ENCODE data around the gene PAX7.

PAX7 gene

DNA sequence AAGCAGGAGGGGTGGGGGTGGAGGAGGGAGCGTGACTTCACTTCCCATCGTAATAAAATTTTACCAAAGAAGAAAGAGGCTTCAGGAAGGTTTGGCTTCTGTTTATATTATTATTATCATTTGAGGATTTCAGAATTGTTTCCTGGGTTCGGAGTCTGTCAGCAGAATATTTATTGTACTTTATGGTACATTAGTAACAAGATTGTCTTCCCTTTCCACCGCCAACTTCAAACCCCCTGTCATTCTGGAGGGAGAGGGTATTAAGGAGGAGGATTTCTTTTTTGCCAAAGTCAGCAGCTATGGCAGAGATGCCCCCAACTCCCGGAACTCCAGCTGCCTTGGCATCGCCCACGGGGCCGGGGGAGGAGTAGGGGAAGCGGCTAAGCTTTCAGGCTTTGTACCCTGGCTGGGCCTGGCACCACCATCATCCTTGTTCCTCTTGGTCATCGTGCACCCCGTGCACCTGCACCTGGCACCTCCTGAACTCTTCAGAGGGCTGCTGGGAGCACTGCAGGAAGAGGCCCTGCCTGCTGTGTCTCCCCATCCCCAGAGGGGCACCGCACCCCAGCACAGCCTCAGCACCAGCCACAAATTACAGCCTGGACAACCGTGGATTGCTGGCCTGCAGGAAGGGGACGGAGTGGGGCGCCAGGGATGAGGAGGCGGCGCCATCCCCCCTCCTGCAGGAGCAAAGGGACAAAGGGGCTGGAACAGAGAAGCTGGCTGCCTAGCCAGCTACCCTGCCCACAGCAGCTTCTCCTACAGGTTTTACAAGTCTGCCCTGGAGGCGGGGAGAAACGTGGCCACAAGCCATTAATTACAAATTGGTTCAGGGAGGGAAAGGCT is 24.0 kb upstream of the PAX7 start:
- TF ChIP-seq, protein P1, sequence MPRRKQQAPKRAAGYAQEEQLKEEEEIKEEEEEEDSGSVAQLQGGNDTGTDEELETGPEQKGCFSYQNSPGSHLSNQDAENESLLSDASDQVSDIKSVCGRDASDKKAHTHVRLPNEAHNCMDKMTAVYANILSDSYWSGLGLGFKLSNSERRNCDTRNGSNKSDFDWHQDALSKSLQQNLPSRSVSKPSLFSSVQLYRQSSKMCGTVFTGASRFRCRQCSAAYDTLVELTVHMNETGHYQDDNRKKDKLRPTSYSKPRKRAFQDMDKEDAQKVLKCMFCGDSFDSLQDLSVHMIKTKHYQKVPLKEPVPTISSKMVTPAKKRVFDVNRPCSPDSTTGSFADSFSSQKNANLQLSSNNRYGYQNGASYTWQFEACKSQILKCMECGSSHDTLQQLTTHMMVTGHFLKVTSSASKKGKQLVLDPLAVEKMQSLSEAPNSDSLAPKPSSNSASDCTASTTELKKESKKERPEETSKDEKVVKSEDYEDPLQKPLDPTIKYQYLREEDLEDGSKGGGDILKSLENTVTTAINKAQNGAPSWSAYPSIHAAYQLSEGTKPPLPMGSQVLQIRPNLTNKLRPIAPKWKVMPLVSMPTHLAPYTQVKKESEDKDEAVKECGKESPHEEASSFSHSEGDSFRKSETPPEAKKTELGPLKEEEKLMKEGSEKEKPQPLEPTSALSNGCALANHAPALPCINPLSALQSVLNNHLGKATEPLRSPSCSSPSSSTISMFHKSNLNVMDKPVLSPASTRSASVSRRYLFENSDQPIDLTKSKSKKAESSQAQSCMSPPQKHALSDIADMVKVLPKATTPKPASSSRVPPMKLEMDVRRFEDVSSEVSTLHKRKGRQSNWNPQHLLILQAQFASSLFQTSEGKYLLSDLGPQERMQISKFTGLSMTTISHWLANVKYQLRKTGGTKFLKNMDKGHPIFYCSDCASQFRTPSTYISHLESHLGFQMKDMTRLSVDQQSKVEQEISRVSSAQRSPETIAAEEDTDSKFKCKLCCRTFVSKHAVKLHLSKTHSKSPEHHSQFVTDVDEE (CRISPR knock-in tag; IDR thresholded peaks at IDR 0.05), result no peak
- TF ChIP-seq RARB (CRISPR knock-in tag; IDR thresholded peaks at IDR 0.05) (no peak), ZFP3 (CRISPR knock-in tag; IDR thresholded peaks at IDR 0.05) (no peak), PATZ1 (CRISPR knock-in tag; IDR thresholded peaks at IDR 0.05; ENCODE audit: borderline replicate concordance) (no peak), CREB5 (CRISPR knock-in tag; IDR thresholded peaks at IDR 0.05; ENCODE audit: low read depth) (no peak), PPARA (CRISPR knock-in tag; IDR thresholded peaks at IDR 0.05; ENCODE audit: borderline replicate concordance) (no peak), ZNF565 (CRISPR knock-in tag; conservative IDR thresholded peaks at IDR 0.05; ENCODE audit: low read depth) (no peak), ZNF70 (CRISPR knock-in tag; IDR thresholded peaks at IDR 0.05) (no peak), TCF4 (CRISPR knock-in tag; IDR thresholded peaks at IDR 0.05; ENCODE audit: borderline replicate concordance) (no peak), SNAI2 (CRISPR knock-in tag; IDR thresholded peaks at IDR 0.05) (no peak), ESRRG (CRISPR knock-in tag; IDR thresholded peaks at IDR 0.05) (no peak), ZFP30 (CRISPR knock-in tag; IDR thresholded peaks at IDR 0.05) (no peak), ZNF8 (CRISPR knock-in tag; IDR thresholded peaks at IDR 0.05) (no peak), TOX (CRISPR knock-in tag; IDR thresholded peaks at IDR 0.05; ENCODE audit: borderline replicate concordance) (no peak), ISL1 (CRISPR knock-in tag; IDR thresholded peaks at IDR 0.05) (no peak), BACH2 (CRISPR knock-in tag; IDR thresholded peaks at IDR 0.05; ENCODE audit: borderline replicate concordance) (no peak), POU6F1 (CRISPR knock-in tag; IDR thresholded peaks at IDR 0.05; ENCODE audit: borderline replicate concordance, low read depth) (no peak), GLIS3 (CRISPR knock-in tag; IDR thresholded peaks at IDR 0.05) (no peak)
- TF ChIP-seq, protein P2, sequence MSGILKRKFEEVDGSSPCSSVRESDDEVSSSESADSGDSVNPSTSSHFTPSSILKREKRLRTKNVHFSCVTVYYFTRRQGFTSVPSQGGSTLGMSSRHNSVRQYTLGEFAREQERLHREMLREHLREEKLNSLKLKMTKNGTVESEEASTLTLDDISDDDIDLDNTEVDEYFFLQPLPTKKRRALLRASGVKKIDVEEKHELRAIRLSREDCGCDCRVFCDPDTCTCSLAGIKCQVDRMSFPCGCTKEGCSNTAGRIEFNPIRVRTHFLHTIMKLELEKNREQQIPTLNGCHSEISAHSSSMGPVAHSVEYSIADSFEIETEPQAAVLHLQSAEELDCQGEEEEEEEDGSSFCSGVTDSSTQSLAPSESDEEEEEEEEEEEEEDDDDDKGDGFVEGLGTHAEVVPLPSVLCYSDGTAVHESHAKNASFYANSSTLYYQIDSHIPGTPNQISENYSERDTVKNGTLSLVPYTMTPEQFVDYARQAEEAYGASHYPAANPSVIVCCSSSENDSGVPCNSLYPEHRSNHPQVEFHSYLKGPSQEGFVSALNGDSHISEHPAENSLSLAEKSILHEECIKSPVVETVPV (CRISPR knock-in tag; IDR thresholded peaks at IDR 0.05), result no peak
- no peak for ATAC-seq

GRCh38 chr1:18607289-18607760 is 23.3 kb upstream of the PAX7 start:
- no peak for ATAC-seq
- no peak for TF ChIP-seq POU6F1 (CRISPR knock-in tag; IDR thresholded peaks at IDR 0.05; ENCODE audit: borderline replicate concordance, low read depth)
- no peak for TF ChIP-seq CREB5 (CRISPR knock-in tag; IDR thresholded peaks at IDR 0.05; ENCODE audit: low read depth)
- TF ChIP-seq TCF4 (CRISPR knock-in tag; IDR thresholded peaks at IDR 0.05; ENCODE audit: borderline replicate concordance), result no peak
- no peak for TF ChIP-seq SNAI2 (CRISPR knock-in tag; IDR thresholded peaks at IDR 0.05)
- TF ChIP-seq ZFP30 (CRISPR knock-in tag; IDR thresholded peaks at IDR 0.05), result no peak
- no peak for TF ChIP-seq ISL1 (CRISPR knock-in tag; IDR thresholded peaks at IDR 0.05)
- TF ChIP-seq TOX (CRISPR knock-in tag; IDR thresholded peaks at IDR 0.05; ENCODE audit: borderline replicate concordance), result no peak
- no peak for TF ChIP-seq GLIS3 (CRISPR knock-in tag; IDR thresholded peaks at IDR 0.05)
- TF ChIP-seq ARNTL (CRISPR knock-in tag; IDR thresholded peaks at IDR 0.05; ENCODE audit: borderline replicate concordance, low read depth), result no peak
- TF ChIP-seq, protein P2 (CRISPR knock-in tag; IDR thresholded peaks at IDR 0.05), result no peak
- TF ChIP-seq, protein P1 (CRISPR knock-in tag; IDR thresholded peaks at IDR 0.05), result no peak
